Fibroblast of the conjunctiva (primary cell): ENCODE data around the gene CHRNB4.
"Not testable (repeated sequence)": the region's sequence is repeated elsewhere in the genome, so short reads cannot be mapped to it uniquely, and the experiment has no call there.

ENCODE experiments used
- DNase-seq: peaks from one replicate; pipeline ENCODE4 v3.0.0-alpha.2; 2010; ENCODE audit warnings: low read depth

CHRNB4 gene

DNA sequence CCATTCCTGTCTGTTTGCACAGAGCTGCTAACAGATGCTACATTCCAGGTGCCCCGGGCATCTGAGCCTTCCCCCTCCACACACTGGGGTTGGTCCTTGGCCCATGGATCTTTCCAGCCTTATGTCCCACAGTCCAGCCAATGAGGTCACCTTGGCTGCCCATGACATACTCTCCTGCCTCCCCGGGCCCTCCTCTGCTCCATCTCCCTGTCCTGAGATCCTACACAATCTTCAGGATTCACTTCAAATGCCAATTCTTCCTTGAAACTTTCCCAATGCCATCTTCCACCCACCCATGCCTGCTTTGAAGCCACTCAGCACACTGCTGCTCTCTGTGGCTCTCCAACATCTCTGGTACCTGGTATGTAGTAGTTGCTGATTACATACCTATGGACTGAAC, 24.5 kb downstream of the CHRNB4 start:
- no peak for DNase-seq

DNA sequence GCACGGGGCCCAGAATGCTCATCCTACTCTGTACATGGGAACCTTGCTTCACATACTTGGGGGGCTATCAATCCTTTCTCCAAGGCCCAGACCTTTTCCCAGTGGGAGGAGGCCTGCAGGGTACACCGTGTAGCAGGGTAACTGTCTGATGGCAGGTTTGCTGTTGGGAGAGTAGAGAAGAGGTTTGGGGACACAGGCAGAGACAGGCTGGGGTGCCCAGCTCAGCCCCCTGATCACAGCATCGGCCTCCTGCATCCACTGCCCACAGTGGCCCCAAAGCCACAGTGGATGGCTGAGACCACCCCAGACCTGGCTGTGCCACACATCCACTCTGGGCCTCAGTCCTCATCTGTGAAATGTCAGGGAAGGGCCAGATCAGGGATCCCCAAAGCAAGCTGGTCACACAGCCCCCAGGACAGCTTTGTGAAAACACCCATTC, 25.8 kb downstream of the CHRNB4 start:
- no peak for DNase-seq

GRCh38 chr15:78614021-78614420, 27.0 kb downstream of the CHRNB4 start:
- DNase-seq: no peak

GRCh38 chr15:78609551-78609950, 31.5 kb downstream of the CHRNB4 start:
- not testable (repeated sequence) for DNase-seq

- no peak for DNase-seq
Measured at GRCh38 chr15:78605680-78606079, 35.3 kb downstream of the CHRNB4 start.

DNA sequence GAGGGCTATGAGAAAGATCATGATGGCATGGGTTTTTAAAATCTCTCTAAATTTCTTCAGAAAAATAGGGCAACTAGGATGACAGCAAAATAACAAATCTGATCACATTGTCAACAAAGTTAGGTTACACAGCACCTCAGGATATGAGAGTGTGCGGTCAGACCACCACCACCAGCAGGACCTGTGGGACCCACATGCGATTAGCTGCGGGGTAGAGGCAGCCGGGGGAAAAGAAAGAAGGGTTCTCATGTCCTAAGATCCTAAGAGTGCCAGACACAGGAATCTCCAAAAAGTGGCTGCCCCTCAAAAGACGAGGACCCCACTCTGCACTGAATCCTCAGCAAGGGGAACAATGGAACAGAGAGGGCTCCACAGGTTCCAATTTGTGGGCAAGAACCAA, 35.8 kb downstream of the CHRNB4 start:
- DNase-seq: no peak

DNA sequence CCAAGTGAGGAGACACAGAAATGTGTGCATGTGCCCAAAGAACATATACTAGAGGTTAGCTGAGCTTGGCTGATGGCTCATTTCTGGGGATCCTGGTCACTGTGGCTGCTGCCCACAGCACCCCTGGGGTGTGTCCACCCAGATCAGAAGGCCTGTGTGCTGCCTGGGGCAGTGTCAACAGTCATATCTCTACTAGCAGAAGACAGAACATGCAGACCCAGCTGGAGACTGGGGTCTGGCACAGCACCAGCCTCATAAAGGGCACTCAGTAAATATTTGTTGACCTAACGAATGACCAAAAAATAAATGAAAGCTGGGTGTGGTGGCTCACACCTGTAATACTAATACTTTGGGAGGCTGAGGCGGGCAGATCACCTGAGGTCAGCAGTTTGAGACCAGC, 36.6 kb downstream of the CHRNB4 start:
- no peak for DNase-seq

DNA sequence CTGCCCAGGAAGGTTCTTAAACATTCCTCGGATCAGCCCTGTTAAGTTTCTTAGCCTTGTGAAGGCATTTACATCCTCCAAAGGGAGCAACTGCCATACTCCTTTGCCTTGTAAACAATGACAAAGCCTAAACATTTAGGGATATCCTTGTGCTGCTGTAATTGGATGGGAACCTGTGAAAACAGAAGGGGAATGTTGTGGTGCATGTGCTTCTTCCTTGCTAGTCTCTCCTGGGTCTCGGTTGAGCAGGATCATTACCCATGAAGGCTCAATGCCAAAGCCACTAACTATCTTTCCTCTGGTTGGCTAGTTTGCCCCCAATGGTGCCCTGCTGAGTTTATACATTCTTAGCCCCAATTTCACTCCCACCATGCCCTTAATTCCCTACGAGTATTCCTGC, 37.5 kb downstream of the CHRNB4 start:
- DNase-seq: no peak

GRCh38 chr15:78599189-78599588, 41.8 kb downstream of the CHRNB4 start:
- no peak for DNase-seq

- no peak for DNase-seq
Measured at GRCh38 chr15:78598348-78598747, 42.7 kb downstream of the CHRNB4 start.

GRCh38 chr15:78597583-78597982, 43.4 kb downstream of the CHRNB4 start:
- no peak for DNase-seq

- DNase-seq: no peak
Measured at GRCh38 chr15:78574944-78575343, 66.1 kb downstream of the CHRNB4 start.
